Inferior parietal cortex (tissue), 1 donor: ENCODE data around the gene CDKN2AIP.
"Not testable (repeated sequence)": the region's sequence is repeated elsewhere in the genome, so short reads cannot be mapped to it uniquely, and the experiment has no call there.

Source experiments
- DNase-seq: peaks from one replicate; pipeline ENCODE4 v3.0.0-alpha.2; 2016; ENCODE audit errors: extremely low spot score

CDKN2AIP gene

DNA sequence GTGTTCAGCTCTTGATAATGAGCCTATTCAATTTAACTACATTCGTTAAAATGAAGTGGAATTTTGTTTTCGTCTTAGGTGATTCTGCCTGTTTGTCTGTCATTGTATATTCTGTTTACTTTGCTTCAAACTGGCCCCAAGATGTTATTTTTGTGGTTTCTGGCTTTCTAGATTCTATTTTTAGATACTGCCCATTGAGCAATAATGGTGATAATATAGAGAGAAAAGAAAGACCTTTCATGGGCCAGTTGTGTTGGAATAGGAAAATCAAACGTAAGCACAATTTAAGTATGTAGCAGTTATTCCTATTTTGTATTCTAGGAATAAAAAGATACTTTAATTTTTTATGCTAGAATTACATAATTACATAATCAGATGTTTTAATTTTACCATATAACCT is 4.0 kb downstream of the CDKN2AIP start:
- no peak for DNase-seq

GRCh38 chr4:183449193-183449882 is 4.9 kb downstream of the CDKN2AIP start:
- no peak for DNase-seq

DNA sequence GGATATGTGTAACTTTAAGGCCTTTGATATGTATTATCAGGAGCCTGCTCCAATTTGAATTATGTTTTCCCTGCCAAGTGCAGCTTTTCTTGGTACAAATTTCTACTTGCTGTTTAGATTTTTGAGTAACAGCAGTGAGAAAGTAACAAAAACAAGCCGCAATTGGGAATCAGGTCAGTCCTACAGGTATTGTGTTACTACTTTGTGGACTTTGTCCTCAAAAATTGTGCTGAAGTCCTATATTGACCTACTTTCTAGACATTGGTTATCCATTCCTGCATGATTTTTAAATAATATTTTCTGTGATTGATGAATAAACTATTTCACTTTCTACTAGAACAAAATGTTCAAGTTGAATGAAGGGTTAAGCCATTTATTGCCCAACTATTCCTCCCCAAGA is 5.7 kb downstream of the CDKN2AIP start:
- no peak for DNase-seq

DNA sequence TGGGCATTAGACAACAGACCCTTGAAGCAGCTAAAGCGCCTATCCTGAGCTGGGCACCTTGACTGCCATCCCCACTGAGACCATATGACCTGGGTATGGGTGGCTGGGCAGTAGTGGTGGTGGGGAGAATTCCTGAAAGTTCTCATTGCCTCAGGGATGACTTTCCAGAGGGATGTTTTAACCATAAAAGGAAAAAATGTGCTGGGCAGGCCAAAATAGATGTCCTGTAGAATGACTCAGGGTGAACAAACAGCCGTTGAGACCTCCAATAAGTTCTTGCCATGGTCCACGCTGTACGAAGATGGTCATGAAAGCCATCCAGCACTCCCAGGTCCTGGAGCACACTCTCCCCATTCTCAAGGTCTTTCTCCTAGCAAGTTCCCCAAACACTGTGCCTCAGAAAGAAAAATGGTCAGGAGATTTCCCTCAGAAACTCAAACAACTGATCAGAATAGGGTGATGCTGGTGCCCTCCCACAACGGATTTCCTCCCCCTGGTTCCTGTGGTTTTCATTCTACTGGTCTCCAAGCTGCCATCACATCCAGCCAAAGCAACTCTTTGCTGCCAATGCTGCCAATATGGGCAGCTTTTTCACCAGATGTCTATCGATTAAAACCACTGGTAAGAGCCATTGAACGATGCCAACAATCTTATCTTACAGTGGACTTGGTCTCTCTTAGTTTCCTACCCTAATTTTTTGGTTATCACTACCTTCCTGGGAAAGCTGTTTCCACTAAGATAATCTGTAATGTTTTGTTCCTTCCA is 11.2 kb downstream of the CDKN2AIP start:
- no peak for DNase-seq

- DNase-seq = no peak
Observed at GRCh38 chr4:183458005-183458404, 13.6 kb downstream of the CDKN2AIP start.

GRCh38 chr4:183463903-183464619 is 19.6 kb downstream of the CDKN2AIP start:
- not testable (repeated sequence) for DNase-seq

DNA sequence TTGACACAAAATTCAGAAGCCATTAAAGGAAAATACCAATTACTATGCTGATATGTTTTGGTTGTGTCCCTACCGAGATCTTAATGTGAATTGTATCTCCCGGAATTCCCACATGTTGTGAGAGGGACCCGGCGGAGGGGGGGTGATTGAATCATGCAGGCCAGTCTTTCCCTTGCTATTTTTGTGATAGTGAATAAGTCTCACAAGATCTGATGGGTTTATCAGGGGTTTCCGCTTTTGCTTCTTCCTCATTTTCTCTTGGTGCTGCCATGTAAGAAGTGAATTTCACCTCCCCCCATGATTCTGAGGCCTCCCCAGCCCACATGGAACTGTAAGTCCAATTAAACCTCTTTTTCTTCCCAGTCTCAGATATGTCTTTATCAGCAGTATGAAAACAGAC is 21.4 kb downstream of the CDKN2AIP start:
- DNase-seq = not testable (repeated sequence)

DNA sequence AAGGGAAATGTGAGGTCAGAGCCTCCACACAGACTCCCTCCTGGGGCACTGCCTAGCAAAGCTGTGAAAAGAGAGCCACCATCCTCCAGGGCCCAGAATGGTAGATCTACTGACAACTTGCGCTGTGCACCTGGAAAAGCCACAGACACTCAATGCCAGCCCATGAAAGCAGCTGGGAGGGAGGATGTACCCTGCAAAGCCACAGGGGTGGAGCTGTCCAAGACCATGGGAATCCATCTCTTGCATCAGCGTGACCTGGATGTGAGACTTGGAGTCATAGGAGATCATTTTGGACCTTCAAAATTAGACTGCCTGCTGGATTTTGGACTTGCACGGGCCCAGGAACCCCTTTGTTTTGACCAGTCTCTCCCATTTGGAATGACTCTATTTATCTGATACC is 22.8 kb downstream of the CDKN2AIP start:
- DNase-seq = no peak

GRCh38 chr4:183468210-183469095 is 24.0 kb downstream of the CDKN2AIP start:
- DNase-seq = no peak

DNA sequence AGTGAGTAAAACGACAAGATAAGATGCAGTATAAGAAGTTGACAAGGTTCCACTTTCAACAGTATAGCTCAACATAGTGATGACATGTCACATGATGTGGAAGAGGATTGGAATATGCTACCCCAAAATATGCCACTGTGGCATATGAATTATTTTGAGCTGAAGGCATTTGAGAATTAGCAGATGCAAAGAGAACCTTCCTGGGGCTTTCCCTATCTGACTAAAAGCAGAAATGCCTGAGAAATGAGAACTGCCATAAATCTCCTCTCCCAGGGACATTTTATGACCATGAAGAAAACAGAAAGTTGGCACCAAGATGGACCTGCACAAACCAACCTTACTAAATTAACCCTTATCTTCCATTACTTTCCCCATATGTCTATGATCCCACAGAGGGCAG is 24.8 kb downstream of the CDKN2AIP start:
- DNase-seq = no peak

GRCh38 chr4:183469936-183470335 is 25.5 kb downstream of the CDKN2AIP start:
- no peak for DNase-seq

- no peak for DNase-seq
Observed at GRCh38 chr4:183470821-183471220, 26.4 kb downstream of the CDKN2AIP start.

GRCh38 chr4:183471946-183472708 is 27.7 kb downstream of the CDKN2AIP start:
- DNase-seq = peak; percentile 95

- DNase-seq = no peak
Observed at GRCh38 chr4:183478123-183478522, 33.7 kb downstream of the CDKN2AIP start.

GRCh38 chr4:183478926-183479325 is 34.5 kb downstream of the CDKN2AIP start:
- no peak for DNase-seq

DNA sequence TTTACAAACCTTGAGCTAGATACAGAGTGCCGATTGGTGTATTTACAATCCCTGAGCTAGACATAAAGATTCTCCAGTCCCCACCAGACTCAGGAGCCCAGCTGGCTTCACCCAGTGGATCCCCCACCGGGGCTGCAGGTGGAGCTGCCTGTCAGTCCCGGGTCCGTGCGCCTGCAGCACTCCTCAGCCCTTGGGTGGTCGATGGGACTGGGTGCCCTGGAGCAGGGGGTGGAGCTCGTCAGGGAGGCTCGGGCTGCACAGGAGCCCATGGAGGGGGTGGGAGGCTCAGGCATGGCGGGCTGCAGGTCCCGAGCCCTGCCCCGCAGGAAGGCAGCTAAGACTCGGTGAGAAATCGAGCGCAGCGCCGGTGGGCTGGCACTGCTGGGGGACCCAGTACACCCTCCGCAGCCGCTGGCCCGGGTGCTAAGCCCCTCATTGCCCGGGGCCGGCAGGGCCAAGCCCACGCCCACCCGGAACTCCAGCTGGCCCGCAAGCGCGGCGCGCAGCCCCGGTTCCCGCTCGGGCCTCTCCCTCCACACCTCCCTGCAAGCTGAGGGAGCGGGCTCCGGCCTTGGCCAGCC is 38.2 kb downstream of the CDKN2AIP start:
- DNase-seq = not testable (repeated sequence)

GRCh38 chr4:183483997-183484396 is 39.6 kb downstream of the CDKN2AIP start:
- DNase-seq = no peak

GRCh38 chr4:183485411-183486160 is 41.1 kb downstream of the CDKN2AIP start:
- DNase-seq = no peak

GRCh38 chr4:183492791-183493222 is 48.4 kb downstream of the CDKN2AIP start:
- no peak for DNase-seq

- DNase-seq = no peak
Observed at GRCh38 chr4:183493246-183493645, 48.8 kb downstream of the CDKN2AIP start.
